ENCODE results near the gene TBPL1.
"Not testable (repeated sequence)": the region's sequence is repeated elsewhere in the genome, so short reads cannot be mapped to it uniquely, and the experiment has no call there.

TBPL1 gene

DNA sequence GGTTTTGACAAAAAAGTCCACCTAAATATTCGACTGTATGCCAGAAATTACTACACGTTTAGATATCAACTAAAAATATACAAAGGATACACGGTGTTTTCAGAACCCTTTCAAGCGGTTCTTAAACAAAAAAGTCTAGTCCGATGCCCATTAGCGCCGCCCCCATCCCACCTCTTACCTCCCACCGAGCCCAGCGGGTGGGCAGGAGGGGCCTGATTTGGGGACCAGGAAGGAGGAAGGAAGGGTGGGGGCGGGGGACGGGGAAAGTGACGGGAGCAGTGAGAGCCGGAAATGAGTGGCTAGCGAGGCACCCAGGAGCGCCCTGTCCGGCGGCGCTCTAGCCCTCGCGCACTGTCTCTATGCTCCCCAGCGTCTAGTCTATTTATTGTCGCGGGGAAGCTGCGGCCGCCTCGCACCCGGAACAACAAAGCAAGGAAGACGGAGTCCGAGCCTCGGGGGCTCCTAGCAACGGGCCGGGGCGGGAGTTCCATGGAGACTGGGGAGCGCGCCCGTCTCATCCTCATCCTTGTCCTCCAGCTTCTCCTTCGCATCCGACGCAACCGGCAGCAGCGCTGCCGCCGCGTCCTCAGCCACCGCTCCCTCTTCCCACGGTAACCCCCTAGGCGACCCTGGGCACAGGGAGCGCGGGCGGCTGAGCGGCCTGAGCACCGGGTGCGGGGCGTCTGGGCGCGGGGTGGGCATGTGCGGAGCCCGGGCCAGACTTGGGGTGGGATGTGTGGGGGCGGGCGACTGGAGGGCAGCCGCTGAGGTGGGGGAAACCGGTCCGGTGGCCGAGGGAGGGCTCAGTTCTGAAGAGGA, at the start of gene TBPL1:
TBPL1 (plus strand) TSS at position 410 of the 819 bp plus-strand sequence. CDS start 26,902 bp downstream, outside the sequence.
- DNase-seq: peak; percentile 57

DNA sequence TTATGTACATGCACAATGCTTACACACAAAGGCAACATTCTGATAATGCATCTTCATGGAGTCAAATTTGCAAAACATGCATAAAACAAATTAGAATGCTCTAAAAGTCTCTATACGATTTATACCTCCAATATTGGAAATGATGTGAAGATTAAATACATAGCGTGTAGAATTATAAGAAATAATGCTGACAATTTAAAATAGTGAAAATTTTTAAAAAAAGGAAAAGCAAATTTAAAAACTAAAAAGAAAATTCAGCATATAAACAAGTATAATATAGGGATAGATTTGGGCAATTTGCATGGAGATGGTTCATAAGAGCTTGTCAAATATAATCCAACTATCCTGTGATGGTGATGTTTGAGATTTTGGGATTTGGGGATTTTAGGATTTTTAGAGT, 49.2 kb upstream of the TBPL1 start:
- no peak for DNase-seq

DNA sequence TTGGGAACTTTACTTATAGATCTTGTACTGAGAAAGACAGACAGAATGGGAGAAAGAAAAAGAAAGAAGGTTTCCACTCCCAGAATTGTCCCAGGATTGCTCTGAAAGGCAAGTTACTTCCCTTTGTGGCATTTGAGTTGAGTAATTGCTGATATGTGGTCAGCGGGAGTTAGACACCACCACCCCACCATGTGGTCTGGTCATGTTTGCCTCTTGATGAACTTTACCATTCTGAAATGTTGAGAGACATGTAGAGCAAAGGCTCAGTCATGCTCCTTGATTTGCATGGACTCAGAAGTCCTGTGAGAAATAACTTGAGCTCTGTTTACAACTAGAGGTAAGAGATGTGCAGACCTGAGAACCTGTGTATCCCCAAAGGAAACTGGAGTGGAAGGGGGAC, 47.0 kb upstream of the TBPL1 start:
- no peak for DNase-seq

DNA sequence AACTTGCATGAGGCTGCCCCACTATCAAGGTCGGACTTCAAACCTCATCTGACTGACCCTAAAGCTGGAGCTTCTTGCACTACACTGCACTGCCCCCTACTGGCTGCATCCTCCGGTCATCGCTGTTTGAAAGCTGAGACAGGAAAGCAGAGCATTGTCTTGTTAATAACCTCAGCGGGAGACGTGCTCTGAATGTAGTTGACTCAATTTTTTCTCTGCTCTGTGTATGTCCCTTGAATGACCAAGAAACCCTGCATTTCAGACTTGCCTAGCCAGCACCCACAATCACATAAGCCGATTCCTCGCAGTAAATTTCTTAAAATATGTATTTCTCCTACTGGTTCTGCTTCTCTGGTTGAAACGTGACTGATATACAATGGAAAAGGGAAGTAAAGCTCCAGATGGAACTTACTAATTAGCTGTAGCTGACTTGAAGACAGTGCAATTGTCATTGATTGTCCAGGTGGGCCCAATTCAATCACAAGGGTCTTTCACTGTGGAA, 36.3 kb upstream of the TBPL1 start:
- peak; percentile 10 for DNase-seq

DNA sequence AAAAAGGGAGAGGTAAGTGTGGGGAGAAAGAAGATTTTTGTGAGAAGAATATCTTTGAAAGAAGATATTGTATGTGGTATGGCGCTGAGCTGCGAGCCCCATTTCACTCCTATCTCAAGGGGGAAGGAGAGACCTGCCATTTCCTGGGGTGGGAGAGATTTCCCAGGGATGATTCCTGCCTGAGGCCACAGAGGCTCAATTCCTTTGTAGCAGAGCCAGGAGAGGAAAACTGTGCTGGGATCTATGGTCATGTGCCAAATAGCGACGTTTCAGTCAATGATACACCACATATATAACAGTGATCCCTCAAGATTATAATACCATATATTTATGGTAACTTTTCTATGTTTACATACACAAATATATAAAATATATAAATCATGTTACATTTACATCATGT, 35.2 kb upstream of the TBPL1 start:
- DNase-seq: no peak

DNA sequence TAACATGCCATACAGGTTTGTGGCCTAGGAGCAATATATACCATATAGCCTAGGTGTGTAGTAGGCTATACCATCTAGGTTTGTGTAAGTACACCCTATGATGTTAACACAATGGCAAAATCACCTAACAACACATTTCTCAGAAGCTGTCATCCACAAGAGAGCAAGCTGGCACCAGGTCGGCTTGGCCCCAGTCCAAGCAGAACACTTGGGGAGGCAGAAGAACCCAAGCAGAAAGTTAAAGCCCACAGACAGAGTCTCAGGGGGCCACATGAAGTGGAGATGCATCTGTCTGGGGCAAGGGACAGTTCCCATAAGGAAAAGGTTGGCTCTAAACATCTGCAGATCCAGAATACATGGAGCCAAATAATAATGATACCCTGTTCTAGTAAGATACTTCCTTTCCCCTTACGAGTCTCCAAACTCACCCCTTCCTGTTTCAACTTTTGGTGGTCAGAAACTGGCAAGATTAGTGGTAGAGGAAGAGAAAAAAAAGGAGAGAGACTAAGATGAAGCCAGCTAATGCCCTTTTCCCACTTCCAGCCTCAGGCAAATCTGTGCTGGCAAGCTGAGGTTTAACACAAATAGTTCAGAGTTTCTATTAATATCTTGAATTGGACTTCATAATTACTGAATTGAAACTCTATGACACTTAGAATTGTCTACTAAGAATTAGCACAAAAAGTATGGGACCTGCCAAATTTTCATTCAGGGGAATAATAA, 34.7 kb upstream of the TBPL1 start:
- DNase-seq: no peak

DNA sequence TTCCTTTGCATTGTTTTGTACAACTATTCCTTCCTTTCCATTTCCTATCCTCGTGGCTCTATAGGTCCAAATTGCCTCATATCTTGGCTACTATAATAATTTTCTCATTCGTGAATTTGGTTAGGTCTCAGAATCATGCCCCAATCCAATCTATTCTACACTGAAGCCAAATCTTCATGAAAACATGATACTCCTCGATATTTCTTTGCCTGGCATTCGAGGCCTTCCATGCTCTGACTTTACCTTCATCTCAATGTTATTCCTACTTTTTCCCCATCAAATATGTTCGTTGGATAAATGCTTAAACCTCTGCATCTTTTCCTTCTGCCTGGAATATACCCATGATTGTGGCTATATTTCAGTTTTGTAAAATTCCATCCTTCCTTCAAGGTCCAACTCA, 33.7 kb upstream of the TBPL1 start:
- DNase-seq: no peak

DNA sequence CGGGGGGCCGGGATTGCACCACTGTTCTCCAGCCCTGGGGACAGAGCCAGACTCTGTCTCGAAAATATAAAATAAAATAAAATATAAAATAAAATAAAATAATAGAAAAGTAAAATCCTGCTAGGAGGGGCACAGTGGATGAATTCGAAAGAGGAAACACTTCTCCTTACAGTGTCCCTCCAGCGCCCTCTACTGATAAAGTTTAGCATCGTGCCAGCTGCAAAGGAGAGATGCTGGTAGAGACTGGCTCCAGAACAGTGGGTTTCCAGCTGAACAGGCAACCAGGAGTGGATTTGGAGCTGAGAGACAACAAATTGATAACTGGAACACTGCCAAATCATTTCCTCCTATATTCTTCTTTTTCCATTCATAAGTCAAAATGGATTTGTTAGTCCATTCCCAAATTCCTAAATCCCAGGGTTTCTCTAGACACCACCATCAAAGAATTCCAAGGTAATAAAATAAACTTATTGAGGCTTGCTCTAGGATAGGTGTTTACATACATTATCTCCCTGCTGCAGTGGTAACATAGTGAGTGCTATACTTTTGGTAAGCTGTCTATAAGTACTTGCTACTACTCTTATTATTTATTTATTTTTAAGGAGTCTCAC, 31.7 kb upstream of the TBPL1 start:
- DNase-seq: peak; percentile 18

DNA sequence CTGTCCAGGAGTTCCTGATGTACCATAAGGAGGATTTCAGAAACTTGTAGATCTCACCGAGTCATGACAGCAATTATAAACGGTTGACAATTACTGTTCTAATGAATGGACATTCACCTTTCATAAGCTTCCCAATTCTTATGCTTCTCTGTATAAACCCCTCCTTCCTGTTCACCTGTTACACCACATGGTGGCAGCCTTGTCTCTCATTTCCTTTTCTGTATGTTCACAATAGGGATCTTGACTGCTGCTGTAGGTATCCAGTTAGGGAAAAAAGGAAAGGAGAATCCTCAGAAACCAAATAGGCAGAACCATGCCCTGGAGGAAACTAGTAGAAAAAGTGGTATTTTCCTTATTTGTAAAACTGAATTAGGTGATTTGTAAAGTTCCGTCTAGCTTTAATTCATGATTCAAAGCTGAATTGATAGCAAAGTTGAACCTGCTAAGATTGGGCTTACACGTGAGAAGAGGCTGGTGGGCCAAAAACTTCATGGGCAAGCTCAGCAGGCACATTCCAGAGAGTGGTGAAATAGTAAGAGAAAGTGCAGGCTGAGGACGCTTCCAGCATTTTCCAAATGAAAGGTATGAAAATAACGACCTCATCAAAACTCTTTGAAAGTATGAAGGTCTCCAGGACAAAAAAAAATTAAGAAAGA, 29.0 kb upstream of the TBPL1 start:
- peak; percentile 60 for DNase-seq

DNA sequence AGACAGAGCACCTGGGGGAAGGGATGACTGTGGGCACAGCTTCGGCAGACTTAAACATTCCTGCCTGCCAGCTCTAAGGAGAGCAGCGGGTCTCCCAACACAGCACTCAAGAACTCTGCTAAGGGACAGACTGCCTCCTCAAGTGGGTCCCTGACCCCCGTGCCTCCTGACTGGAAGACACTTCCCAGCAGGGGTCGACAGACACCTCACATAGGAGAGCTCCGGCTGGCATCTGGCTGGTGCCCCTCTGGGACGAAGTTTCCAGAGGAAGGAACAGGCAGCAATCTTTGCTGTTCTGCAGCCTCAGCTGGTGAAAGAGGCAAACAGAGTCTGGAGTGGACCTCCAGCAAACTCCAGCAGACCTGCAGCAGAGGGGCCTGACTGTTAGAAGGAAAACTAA, 21.8 kb upstream of the TBPL1 start:
- DNase-seq: not testable (repeated sequence)

DNA sequence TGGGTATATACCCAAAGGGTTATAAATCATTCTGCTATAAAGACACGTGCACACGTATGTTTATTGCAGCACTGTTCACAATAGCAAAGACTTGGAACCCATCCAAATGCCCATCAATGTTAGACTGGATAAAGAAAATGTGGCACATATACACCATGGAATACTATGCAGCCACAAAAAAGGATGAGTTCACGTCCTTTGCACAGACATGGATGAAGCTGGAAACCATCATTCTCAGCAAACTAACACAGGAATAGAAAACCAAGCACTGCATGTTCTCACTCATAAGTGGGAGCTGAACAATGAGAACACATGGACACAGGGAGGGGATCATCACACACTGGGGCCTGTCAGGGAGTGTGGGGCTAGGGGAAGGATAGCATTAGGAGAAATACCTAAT, 16.7 kb upstream of the TBPL1 start:
- not testable (repeated sequence) for DNase-seq

DNA sequence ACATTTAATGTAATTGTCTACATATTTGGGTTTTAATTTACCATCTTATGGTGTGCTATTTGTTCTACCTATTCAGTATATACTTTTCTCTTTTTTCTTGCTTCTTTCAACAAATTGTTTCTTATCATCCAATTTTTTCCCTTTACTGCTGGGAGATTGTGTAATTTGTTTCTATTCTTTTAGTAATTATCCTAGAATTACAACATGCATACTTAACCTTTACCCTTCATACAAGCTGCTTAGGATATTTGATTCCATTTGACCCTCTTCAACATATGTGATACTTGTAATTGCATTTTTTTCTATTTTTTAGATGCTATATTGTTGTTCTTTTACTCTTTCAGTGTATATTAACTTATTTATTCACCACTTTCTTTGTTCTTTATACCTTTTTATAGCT, 15.1 kb upstream of the TBPL1 start:
- DNase-seq: no peak

DNA sequence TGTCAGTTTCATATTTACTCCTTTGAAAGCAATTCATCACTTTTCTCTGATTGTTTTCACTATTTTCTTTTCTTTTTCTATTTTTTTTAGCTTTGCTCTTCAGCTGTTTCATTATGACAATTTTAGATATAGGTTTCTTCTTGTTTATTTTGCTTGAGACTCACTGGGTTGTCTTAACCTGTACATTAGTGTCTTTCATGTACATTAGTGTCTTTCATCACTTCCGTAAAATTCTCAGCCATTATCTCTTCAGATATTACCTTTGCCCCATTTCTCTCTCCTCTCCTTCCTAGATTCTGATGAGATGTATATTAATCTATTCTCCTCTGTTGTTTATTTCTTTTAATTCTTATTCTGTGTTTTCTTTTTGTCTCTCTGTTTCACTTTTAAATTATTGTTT, 14.5 kb upstream of the TBPL1 start:
- DNase-seq: no peak

DNA sequence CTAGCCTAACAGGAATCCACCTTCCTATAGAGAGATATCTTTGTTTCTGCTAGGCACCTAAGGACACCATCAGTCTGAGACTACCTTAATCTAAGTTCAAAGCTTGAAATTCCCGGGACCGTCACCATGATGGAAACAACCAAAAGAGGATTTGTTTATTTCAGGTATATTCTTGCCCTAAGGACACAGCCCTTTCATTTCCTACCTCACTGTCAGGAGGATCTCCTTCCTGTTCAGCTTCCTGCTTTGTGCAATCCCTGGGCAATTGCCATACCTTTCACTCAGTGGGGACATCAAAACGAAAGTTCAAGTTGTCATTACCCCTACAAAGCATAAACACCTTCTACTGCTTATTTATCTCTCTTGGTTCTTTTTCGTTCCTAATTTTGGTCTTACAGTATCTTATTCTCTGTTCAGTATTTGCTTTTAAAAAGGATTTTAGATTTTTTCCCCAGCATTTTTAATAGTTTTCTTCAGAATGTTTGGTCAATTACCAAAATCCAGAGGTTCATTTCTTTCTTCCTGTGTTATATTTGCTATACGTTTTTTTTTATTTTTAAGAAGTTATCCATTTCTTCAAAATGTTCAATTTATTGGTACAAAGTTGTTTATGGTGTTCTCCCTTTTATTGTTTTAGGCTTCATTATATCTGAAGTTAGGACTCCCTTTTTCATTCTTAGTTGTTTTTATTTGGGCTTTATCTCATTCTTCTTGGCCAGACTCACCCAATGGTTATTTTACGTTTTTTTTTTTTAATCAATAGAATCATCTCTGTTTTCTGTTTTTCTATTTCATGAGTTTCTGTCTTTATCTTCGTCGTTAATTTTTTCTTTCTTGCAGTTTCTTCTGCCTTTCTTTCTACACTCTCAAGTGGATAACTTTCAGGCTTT, 13.0 kb upstream of the TBPL1 start:
- DNase-seq: no peak

DNA sequence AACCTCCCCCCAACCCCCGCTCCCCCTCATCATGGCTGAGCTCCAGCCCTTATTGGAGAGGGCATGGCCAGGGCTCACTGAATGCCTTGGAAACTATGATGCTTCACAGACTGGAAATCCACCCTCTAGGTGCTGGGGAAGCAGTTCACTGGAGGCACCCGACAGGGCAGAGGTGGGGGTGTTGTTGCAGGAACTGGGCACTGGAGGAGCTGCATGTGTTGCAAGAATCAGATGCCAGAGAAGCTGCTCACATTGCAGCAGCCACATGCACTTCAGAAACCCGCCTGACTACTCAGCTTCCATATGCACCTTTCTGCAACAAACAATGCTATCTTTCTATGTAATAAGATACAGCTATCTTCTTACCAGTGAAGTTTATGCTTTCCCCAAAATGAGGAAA, 7.9 kb upstream of the TBPL1 start:
- DNase-seq: no peak

DNA sequence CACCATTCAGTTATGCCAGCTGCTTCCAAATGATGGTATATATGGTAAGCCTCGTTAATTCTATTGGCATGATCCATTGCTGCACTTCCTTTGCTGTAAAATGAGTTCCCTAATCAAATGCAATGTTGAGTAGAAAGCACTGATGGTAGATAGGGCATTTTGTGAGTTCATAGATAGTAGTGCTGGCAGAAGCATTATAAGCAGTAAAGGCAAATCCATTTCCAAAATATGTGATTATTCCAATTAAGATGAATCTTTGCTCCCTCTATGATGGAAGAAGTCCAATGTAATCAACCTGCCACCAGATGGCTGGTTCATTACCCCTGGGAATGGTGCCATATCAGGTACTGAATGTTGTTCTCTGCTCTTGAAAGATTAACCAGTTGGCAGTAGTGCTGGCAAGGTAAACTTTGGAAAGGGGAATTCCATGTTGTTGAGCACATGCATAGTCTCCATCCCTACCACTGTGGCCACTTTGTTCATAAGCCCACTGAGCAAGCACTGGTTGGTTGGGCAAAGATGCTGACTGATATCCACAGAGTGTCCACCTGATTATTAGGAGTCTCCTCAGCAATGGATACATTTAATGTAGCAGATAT, 5.6 kb upstream of the TBPL1 start:
- peak; percentile 60 for DNase-seq

DNA sequence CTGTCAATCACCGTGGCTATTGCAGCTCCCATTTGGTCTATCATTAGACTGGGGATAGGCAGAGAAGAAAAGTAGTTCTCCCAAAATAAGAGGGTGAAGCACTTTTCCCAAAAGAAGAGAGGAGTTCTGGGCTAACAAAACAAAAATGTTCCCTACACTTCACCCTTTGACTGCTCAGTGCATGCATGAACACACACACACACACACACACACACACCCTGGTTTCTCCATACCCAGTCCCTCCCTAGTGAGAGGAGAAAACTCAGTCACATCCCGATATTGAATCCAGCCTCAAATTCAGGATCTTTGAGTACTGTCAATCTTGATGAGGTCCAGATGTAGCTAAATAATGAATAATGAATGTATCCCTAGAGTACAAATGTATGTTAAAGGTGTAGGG, 4.6 kb upstream of the TBPL1 start:
- no peak for DNase-seq

DNA sequence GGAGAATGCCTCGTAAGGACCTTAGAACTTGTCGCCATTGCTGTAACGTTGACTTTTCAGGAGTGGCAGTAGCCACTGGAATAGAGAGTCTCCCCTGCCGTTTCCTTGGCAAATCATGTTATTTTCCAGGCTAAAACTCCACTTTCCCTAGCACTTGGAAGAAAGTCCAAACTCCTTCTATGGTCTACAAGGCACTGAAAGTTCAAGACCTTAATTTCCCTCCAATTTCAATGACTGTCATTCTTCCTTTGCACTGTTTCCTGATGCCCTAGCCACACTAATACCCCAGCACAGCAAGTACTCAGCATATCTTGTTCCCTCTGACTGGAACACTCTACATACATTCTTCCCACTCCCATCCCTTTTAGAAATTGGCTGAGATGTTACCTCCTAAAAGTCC, 1.8 kb upstream of the TBPL1 start:
- no peak for DNase-seq

DNA sequence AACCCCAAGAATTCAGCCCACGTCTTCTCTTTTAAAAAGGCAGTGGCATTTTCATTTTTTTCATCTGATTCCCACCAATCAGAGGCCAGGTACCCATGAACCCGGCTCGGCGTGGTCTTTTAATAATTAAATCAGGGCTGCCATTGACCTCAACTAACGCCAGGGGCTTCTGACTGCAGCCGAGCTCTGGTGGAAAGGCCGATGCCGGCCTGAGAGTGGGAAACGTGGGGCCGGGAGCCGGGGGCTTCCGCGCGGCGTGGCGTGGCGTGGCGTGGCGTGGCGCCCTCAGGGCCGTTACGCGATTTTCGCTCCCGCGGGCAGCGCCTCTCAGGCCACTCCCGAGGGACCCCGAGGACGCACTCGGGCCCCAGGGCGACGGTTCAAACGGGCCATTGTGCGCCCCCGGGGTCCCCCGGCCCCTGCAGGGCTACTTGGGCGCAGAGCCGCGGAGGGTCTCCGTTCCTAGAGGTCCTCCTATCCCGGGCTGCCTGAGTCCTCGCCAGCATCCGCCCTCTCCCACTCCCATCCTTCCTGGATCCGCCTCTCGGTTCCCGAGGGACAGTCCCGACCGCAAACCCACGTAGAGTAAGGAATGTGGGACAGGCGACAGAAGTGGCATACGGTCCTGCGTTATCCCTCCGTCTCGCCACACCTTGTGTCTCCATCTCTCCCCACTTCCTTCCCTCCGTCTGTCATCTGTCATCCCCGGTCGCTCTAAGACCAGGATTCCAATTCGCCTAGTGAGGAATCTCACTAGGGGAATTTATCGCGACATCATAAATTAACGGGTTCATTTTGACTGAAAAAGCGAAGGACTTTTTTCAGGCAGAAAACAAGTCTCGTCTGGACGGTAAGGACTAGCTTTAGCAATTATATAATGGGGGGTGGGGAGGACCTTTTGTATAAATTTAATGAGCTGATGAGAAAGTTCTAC, 876 bp upstream of the TBPL1 start:
- no peak for DNase-seq

DNA sequence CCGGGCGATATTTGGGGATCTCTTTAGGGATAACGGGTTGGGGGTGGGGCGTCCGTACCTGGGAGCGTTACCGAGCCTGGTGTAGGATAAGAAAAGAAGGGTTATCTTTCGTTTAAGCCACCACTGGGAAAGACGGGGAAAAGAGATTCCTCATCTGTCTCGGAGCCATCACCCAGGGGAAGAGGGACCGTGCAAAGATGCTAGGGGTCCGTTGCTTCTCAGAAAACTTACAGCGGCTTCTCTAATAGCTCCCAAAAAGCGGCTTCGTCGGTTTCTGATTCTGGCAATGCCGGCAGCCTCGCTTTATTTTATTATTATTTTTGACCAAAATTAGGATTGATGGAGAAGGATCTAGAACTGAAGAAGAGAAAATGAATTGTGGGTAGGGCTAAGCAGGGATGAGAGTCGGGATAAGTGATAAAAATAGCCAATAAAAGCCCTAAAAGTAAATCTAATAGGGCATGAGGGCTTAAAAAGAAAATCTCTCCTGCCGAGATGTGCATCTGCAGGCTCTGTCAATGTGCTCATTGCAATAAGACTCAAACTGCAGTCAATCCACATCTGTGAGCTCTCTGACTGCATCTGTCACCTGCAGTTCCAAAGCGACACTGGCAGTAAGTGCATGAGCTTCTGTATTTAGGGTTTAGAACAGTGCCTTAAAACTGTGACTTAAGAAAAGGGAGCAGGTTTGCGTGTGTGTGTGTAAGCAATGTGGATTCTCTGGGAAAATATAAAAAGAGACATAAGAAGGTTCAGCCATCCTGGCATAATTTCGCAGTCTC, 801 bp downstream of the TBPL1 start:
- DNase-seq: no peak
